Measurements from ENCODE around the gene VTI1B.
A peak's percentile ranks its signal among the peaks of the same experiment; 100 is the strongest.

Gene VTI1B

DNA sequence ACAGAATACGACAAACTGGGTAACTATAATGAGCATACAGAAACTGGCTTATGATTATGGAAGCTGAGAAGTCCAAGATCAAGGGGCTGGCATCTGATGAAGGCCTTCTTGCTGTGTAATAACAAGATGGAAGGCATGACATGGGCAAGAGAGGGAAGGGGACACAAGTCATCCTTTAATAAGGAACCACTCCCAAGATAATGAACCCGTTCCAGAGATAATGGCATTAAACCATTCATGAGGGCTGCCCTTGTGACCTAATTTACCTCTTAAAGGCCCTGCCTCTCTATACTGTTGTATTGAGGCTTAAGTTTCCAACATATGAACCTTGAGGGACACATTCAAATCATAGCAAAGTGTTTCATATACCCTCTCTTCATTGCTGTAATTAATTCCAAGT lies 4.6 kb upstream of the VTI1B start:
- no peak for DNase-seq (ENCODE audit: low read depth)

DNA sequence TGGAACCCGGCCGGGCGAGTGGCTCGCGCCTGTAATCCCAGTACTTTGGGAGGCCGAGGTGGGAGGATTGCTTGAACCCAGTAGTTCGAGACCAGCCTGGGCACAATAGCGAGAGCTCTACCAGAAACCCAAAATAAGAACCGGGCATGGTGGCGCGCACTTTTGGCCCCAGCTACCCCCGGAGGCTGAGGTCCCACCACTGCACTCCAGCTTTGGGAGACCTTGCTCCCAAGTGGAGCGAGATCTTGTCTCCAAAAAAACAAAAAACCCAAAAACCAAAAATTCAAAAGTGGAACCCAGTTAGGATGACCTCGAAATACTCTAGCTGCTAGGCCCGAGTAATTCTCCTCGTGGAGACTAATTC lies 769 bp upstream of the VTI1B start:
- DNase-seq (ENCODE audit: low read depth), result no peak

DNA sequence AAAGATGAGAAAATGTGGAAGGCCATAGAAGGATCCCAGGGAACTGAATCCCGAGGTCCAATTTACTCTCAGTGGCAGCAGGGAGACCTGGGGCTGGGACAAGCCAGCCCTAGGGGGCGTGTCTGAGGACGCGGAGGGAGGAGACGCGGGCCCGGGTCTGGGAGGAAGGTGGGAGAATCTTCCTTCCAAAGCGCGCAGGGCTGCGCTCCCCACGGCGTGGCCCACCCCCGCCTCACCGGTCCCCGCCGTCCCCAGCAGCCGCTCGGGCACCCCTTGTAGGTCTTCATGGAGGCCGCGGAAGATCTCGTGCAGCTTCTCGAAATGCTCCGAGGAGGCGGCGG lies 323 bp downstream of the VTI1B start:
- peak; percentile 48 for DNase-seq (ENCODE audit: low read depth)

DNA sequence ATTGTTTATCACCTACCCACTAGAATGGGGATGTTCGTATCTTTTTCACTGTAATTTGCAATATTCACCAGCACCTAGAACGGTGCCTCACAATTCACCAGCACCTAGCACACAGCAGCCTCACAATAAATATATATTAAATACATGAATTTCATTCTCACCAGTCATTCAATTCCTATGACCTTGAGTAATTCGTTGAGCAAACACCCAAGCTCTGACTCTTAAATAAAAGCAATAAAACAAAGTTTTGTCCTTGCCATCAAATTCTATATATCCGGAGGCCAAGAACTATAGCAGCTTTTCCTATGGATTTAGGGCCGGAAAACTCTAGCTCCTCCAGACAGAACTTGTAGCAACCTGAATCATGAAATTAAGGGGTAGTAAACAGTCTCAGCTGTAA lies 981 bp downstream of the VTI1B start:
- DNase-seq (ENCODE audit: low read depth), result no peak

DNA sequence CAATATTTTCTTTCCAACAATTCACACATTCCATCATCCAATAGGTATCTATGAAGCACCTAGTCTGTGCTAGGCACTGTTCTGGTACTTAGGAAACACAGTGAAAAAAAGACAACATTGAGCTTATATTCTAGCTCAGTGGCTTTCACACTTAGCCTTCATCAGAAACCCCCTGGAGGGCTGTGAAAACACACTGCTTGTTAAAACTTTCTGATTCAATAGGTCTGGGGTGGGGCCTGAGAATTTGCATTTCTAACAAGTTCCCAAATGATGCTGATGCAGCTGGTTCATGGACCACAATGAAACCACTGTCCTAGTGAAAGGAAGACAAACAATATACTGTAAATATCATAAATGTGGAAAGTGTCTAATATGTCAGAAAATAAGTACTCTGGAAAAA lies 5.9 kb downstream of the VTI1B start:
- no peak for DNase-seq (ENCODE audit: low read depth)

DNA sequence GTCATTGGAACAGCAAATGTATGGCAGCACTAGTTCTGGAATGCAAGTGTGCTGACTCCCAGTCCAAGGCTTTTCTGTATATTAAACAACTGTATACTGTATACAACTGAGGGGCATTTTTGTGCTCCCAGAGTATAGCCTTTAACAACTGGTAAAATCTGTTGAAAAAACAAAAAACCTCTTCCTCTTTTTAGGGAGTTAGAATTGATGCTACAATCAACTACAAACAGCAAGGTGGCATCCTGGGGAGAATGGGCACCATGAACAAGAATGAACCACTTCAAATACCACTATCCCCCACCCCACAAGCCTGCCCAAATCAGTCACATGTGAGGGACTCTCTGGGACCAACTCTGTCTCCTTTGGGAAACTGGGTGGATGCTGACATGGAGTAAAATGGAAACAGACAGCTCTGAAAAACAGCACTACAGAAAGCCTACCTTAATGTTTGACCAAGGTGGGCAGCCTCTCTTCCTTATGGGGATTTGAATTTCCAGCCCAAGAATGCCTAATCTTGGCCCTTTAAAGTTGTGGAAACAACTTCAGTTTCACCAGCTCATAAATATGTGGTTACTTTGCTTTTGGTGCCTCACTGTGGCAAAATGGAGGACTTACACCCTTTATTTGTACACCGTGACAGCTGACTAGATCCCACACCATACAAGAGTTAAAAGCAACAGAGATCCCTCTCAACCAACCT lies 7.5 kb downstream of the VTI1B start:
- DNase-seq (ENCODE audit: low read depth), result peak; percentile 14

DNA sequence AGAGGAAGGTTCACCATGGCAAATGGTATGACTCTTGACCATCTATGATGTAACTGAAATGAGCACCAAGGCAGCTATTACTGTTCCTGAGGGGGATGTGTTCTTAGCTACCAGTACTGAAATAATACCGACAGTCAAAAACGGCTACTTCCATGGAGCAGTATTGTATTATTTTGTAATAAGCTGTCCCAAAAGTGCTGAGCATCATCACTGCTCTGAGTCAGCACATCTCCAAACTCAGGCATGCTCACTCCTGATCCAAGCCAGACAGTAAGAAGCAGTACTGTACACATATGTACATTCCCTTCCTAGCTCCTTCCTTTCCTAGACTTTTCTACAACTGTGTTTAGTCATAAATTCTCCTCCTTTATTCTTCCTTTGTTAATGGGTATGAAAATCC lies 8.6 kb downstream of the VTI1B start:
- no peak for DNase-seq (ENCODE audit: low read depth)

DNA sequence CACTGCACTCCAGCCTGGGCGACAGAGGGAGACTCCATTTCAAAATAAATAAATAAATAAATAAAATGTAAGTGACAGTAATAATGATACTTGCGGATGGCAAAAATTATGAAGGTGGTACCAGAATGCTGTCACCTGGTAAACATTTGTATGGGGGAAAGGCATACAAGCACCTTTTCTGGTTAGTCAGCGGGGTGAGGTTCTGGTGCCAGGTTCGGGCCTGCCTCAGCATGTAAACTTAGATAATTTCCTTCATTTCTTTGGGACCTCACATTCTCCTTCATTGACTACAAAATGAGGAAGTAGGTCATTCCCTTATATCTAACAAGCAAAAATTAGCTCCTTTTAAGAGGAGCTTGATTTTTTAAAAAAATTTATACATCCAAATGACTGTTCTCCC lies 10.8 kb downstream of the VTI1B start:
- no peak for DNase-seq (ENCODE audit: low read depth)

DNA sequence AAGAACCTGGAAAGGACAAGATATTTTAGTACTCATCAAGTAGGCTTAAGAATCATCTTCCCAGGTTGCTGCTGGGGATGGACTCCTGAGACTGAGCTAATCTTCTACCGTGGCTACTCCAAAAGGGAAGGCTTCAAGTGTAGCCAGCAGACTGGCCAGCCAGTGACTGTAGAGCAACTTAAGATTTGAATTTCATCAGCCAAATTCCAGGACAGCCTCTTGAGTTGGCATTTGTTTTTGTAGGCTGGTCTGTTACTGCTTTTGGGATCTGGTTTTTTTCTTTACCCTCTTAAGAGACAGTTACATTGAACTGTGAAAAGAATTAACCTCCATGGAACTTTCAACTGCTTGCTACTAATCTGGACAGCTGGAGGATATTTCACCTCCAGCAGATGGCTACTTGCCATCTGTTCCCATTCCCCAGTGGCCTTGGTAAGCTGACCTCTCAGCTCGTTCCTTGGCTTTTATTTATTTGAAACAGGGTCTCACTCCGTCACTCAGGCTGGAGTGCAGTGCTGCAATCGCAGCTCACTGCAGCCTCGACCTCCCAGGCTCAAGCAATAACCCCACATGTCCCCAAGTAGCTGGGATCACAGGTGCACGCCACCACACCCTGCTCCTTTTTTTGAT lies 20.7 kb downstream of the VTI1B start:
- no peak for DNase-seq (ENCODE audit: low read depth)

DNA sequence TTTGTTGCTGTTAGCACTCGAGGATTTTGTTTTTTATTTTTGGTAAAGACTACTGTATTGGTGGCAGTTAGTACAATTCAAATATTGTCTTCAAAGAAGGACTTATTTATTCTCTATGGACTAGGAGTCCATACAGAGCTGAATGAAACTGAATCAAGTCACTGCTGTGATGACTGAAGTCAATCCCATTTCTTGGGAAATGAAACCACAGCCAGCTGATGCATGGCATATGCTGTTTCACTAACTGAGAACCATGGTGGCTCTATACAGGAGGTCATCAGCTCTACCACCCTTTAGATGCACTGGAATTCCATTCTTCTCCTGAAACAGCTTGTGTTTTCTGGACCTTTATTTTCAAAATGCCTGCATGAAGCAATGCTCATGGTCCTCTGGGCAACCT lies 22.2 kb downstream of the VTI1B start:
- DNase-seq (ENCODE audit: low read depth), result no peak

DNA sequence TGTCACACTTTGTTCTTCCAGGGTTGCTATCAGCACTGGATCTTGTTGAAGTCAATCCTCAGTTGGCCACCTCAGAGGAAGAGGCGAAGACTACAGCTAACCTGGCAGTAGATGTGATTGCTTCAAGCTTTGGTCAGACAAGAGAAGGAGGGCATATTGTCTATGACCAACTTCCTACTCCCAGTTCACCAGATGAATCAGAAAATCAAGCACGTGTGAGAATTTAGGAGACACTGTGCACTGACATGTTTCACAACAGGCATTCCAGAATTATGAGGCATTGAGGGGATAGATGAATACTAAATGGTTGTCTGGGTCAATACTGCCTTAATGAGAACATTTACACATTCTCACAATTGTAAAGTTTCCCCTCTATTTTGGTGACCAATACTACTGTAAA lies 23.7 kb downstream of the VTI1B start:
- no peak for DNase-seq (ENCODE audit: low read depth)

DNA sequence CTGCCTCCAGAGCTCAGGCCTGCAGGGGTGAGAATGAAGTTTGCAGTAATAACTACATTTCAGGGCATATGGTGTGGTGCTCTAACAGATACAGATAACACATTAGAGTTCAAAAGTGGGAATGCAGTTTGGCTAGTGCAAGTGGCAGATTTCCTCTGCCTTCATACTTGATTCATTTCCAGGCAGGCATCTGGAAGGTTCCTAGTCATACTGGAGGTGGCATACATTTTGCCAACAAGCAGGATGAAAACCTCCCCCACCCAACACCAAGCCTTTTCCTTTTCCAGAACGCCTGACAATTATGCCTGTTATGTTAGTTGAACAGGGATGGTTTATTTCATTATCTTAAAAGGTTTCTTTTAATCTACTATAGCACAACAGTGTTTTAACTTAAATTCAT lies 24.3 kb downstream of the VTI1B start:
- DNase-seq (ENCODE audit: low read depth), result no peak

DNA sequence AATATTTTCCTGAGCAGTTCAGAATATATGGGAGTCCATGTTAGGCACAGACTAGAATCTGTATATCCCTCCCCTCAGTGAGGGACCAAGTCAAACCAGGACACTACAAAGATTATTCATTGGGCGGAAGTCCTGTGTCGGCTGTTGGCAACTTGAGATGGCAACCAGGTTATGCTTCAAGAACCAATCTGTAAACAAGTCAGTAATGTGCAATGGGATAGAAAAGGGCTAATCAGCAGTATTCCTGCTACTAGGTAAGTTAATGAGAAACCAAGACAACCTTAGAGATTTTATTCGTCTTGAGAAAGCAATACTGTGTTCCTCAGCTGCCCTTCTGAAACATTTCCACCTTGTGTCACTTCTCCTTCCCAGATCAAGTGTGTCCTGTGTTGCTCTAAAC lies 28.3 kb downstream of the VTI1B start:
- no peak for DNase-seq (ENCODE audit: low read depth)

DNA sequence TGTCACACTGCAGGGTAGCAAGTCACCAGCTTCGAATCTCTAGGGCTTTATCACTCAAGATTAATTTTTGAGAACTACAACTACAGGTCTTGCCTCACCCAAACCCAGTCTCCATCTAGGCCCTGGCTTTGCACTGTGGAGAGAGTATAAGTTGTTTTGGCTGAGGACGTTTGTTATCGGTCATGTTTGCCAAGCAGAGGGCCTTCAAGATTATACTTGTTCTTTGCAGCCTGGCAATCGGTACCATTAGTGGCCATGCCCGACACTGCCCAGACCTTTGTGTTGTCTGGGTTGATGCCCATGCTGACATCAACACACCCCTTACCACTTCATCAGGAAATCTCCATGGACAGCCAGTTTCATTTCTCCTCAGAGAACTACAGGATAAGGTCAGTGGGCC lies 29.0 kb downstream of the VTI1B start:
- DNase-seq (ENCODE audit: low read depth), result no peak

DNA sequence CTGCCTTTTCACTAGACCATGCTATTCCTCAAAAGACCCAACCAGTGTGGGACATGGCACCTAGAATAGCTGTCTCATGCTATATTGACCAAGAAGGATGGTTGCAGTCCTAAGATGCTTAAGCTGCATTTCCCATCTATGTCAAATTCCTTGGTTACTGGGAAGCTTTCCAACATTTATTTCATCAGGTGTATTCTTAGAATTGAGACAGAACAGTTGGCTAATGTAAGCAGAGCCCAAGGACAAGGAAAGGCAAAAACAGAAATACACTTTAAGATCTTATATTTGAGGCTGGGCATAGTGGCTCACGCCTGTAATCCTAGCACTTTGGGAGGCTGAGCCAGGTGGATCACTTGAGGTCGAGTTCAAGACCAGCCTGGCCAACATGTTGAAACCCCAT lies 30.0 kb downstream of the VTI1B start:
- DNase-seq (ENCODE audit: low read depth), result no peak

DNA sequence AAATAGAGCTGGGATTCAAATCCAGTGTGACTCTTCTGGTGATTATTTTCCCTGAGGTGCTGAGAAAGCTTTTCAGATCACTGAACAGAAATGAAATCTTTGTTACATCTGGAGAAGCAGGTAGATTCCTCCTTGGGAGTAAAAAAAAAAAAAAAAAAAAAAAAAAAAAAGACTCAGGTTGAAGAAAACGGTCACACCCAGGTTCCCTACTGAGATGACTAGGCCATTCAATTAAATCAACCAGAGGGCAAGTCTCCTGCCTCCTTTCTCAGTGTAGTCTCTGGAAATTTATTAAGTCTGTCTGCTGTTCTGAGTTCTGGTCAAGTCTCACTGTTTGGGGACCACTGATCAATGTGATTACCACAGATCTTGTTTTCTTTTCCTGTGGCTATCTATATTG lies 30.7 kb downstream of the VTI1B start:
- DNase-seq (ENCODE audit: low read depth), result no peak

DNA sequence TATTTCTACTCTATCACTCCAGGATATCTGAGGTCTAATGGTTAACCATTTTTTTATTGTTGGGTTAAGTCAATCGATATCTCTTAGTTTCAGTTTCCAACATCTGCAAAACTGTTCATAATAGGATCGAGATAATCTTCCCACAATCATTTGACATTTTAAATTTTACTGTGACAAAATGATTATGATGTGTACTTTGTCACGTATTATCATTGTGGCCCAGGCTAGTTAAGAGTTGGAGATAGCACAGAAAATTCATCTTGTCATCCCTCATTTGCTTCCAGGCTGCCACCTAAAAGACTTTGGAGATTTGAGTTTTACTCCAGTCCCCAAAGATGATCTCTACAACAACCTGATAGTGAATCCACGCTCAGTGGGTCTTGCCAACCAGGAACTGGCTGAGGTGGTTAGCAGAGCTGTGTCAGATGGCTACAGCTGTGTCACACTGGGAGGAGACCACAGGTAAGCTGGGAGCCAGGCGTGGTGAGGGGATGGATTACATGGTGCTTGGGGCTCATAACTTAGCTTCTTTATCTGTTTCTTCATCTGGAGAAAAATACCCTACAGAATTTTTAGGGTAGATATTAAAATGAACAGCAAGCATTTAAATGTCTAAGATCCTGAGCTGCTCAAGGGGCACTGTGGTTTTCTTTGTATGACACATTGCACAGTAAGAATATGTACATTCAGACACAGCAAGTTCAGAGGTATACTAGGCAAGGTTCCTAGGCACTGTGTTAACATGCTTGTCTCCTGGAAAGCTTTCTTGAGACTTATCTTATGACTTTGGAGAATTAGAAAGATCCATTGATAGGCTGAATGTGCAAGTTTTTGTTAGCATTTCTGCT lies 32.3 kb downstream of the VTI1B start:
- DNase-seq (ENCODE audit: low read depth), result no peak

DNA sequence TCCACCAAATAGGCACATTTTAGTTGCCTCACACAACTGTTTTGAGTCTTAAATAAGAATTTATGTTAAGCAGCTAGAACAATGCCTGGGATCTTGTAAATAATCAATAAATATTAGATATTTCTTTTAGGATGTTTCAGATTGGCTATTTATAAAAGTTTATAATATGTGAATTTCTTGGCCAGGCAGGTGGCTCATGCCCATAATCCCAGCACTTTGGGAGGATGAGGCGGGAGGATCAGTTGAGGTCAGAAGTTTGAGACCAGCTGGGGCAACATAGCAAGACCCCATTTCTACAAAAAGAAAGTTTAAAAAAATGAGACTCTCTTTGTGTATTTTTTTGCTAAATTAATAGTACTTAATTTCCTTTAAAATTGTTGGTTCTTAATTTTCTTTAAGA lies 33.0 kb downstream of the VTI1B start:
- no peak for DNase-seq (ENCODE audit: low read depth)

DNA sequence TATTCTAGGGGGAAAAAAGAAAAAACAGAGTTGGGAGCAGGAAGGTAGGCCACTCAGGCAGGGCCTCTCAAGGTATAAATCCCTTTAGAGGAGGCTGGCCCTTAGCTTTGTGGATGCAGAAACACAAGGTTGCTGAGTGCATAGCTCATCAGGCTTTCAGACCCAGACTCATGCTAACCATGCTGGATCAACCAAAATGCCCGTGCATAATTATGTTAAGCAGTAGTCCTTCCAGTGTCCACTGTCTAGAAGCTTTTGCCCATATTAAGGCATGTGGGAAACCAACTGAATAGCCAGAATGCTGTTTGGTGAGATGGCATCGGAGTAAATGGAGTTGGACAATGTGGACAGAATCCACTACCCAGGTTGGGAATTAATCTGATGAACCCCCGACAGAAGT lies 35.8 kb downstream of the VTI1B start:
- DNase-seq (ENCODE audit: low read depth), result no peak

DNA sequence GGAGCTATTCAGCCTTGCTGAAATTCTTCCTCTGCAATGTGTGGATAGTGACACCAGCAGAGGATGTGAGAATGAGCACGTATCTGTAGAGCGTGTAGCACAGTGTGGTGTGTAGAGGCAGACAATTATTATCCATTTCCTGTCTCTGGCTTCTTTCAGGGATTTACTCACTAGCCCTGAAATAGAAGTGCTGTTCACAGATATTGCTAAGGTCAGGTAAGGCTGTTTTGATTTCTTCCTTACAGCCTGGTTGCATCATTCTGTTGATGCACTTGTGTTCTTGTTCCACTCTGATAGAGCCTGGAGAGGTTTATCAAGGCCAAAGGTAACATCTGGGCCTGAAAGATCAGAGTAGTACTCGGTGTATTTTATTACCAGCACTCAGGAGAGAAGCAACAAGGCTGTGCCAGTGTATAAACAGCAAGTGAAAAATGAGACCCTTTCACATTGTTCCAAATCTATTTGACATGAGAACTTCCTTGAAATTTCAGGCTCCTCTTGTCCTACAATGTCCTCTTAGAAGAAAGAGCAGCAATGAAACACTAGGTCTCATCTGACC lies 38.0 kb downstream of the VTI1B start:
- no peak for DNase-seq (ENCODE audit: low read depth)

DNA sequence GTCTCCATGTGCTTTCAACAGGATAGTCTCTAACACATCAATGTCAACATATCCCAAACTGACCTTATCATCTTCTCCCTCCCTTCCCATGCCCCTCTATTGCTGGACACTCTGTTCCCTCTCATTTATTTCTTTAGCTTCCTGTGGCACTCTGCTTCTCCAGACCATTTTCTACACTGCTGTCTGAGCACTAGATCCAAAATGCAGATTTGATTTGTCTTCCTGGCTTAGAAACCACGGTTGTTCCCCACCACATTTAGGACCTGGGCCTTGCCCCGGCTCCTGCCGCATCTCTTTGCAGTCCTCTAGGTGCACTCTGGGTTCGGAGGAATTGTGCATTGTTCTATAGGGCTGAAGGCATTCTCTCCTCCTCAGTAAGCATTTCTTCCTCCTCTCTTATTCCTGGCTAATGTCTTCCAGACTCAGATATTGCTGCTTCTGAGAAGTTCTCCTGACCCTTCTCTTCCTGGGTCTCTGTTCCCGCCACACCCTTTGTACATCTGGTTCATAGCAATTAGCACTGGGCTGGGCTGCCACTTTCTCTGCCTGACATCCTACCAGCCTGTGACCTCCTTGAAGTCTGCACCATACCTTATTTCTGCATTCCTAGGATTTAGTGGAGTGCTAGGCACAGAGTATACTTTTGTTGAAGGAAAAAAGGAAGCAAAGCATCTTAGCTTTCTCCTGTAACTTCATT lies 40.8 kb downstream of the VTI1B start:
- DNase-seq (ENCODE audit: low read depth), result no peak

DNA sequence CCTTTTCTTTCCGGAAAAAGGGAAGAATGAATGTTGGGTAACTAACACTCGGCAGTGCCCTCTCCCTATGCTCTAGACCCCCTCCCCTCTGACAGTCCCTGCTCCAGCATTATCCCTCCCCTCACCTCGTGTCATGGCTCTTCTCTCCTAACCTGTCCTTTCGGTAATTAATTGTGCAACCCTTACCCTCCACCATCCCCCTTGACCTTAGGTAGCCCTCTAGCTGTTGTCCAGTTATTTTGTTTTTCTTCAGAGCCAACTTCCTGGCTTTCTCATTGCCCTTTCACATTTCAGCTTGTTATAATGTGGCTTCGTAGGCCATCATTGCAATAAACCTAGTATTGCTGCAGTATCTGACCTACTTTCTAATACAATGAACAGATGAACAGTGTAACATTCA lies 43.5 kb downstream of the VTI1B start:
- DNase-seq (ENCODE audit: low read depth), result no peak

DNA sequence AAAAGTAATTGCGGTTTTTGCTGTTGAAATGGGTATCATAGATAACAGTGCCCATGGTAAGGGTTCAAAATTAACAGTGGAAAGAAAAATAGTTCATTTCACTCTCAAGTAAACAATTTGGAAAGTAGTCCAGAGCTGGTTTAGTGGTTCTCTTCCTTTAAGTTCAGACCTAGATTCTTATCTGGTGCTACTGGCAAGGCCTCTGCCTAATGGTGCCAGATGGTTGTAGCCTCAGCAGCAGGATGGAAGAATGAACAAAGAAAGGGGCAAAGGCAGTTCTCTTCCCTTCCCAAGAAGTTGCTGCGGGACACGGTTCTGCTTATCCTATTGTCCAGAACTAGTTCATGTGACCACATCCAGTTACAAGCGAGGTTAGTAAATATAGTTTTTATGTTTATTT lies 44.2 kb downstream of the VTI1B start:
- no peak for DNase-seq (ENCODE audit: low read depth)
